CD4-positive, alpha-beta T cell treated with Interleukin-2 at 100 ng/mL for 4 hours (primary cell): ENCODE results near the gene PRPF39.
"Not testable (repeated sequence)": the region's sequence is repeated elsewhere in the genome, so short reads cannot be mapped to it uniquely, and the experiment has no call there.

Source experiments
- DNase-seq: peaks from one replicate; pipeline ENCODE4 v3.0.0-alpha.2; 2020; ENCODE audit warnings: low spot score

PRPF39 gene

GRCh38 chr14:45140661-45141187 lies 56.8 kb downstream of the PRPF39 start:
- DNase-seq: no peak

DNA sequence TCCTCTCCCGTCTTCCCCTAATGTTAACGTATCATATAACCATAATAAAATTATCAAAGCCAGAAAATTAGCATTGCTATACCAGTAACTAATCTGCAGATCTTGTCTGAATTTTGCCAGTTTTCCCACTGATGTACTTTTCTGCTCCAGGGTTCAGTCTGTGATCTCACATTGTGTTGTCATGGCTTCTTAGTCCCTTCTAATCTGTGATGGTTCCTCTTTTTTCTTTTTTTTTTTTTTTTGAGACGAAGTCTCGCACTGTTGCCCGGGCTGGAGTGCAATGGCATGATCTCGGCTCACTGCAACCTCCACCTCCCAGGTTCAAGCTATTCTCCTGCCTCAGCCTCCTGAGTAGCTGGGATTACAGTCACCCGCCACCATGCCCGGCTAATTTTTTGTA lies 58.2 kb downstream of the PRPF39 start:
- DNase-seq: not testable (repeated sequence)

DNA sequence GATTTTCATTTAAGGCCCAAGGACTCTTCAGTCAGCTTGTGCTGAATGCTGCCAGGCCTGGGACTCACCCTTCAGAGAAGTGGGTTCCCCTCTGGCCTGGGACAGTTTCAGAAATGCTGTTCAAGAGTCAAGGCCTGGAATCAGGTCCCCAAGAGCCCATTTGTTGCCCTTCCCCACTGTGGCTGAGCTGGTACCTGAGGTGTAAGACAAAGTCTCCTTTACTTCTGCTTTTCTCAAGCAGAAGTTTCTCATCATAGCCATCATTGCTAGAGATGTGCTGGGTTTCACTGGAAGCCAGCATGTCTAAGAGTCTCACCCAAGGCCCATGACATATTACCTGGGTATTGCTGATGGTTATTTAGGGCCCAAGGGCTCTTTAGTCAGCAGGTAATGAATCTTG lies 60.7 kb downstream of the PRPF39 start:
- DNase-seq: no peak

DNA sequence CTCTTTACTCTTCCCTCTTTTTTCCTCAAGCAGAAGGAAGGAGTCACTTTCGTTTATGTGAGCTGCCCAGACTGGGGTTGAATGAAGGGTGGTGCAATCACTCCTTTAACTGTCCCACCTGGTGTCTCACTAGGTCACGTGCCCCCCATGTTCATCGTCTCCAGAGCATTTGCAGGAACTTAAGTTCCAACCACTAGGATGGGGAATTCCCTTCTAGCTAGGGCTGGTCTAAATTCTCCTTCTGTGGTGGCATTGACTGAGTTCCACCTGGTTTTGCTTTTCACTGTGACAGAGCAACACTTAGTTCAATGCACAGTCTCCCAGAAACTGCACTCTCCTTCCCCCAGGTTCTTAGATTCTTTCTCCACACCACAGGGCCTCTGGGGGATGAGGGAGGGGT lies 61.3 kb downstream of the PRPF39 start:
- DNase-seq: no peak

DNA sequence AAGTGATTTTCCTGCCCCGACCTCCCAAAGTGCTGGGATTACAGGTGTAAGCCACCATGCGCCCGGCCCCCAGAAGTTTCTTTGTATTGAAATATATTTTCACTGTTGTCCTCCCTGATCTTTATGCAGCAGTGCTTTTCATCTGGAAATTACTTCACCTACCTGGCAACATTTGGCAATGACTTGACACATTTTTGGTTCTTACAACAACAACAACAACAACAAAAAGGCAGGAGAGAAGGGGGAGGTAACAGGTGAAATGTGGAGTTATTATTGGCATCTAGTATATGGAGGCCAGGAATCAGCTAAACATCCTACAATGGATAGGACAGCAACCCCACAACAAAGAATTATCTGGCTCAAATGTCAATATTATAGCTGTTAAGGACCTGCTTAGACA lies 65.7 kb downstream of the PRPF39 start:
- DNase-seq: no peak

DNA sequence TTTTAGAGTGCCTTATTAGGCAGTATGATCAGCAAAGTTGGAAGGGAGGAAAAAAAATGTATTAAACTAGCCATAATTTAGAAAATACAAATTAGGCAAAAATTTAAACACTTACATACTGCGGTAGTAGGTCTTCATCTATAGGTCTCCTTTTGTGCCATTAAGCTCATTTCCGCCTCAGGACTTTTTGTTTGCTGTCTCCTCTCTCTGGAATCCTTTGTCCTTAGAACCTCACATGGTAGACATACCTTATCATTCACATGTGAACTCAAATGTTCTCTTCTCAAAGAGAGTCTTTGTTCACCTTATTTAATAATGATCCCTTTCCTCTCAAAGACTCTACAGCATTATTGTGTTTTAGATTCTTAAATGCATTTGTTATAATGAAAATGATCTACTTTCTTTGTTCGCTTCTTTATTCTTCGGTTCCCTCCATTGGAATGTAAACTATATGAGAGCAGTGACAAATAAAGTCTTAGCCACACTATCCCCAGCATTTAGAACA lies 66.5 kb downstream of the PRPF39 start:
- DNase-seq: no peak

DNA sequence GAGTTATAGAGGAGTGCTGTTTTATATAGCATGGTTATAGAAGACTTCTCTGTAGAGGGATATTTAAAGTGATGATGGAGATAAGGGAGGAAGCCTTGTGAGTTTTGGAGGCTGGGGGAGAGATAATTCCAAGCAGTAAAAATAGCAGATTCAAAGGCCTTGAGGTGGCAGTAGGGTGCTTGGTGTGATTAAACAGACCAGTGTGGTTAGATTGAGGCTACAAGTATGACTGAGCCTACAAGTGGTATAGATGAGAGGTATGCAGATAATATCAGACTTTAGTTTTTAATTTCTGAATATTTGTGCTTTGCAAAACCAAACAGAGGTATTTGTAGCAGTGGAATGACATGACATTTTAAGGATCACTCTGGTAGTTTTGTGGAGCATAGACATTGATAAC lies 72.2 kb downstream of the PRPF39 start:
- no peak for DNase-seq
